Natural killer cell (primary cell): Measurements from ENCODE around the gene LRP1B. TPM values are rescaled to one million over a fixed set of nuclear protein-coding genes. Genes with fewer than 3 reads are reported as not detected.

Experiments used
- ATAC-seq, 3 donors: fragments of 150-1000 bp in 2 of 3; fragments of 200-7000 bp in 1 of 3; cut with Tn5 transposase; 1 replicate in 1 of 3; 2 replicates in 2 of 3; pipeline ENCODE4 v1.10.0; 2021; ENCODE audit warnings: mild to moderate bottlenecking in 2 of 3, moderate library complexity in 2 of 3
- DNase-seq, 2 donors: peaks; one replicate each; pipeline versions ENCODE4 v3.0.0 to v3.0.0-alpha.2; 2013 to 2021; ENCODE audit warnings: mixed read lengths in 1 of 2
- H3K27ac ChIP-seq: one replicate; pipeline ENCODE4 v1.5.1; 2013; ENCODE audit warnings: mild to moderate bottlenecking, low read length
- H3K27me3 ChIP-seq: one replicate; pipeline ENCODE4 v1.6.1; 2013; ENCODE audit warnings: low read length; ENCODE audit not compliant: control insufficient read depth, insufficient read depth
- H3K36me3 ChIP-seq: one replicate; pipeline ENCODE4 v1.6.1; 2013; ENCODE audit warnings: low read length; ENCODE audit not compliant: control insufficient read depth, insufficient read depth
- H3K4me1 ChIP-seq: one replicate; pipeline ENCODE4 v1.6.1; 2013; ENCODE audit warnings: low read length; ENCODE audit not compliant: control insufficient read depth, insufficient read depth
- H3K4me3 ChIP-seq: one replicate; pipeline ENCODE4 v1.5.1; 2013; ENCODE audit warnings: low read length
- H3K9me3 ChIP-seq: one replicate; pipeline ENCODE4 v1.6.1; 2013; ENCODE audit warnings: low read length; ENCODE audit not compliant: control insufficient read depth, insufficient read depth
- H3K27ac Mint-ChIP-seq, 2 donors: one replicate each; pipeline ENCODE4 v1.8.0; 2022; ENCODE audit warnings: mild to moderate bottlenecking in 2 of 2, mixed read lengths in 2 of 2, moderate library complexity in 1 of 2
- H3K27me3 Mint-ChIP-seq, 2 donors: one replicate each; pipeline ENCODE4 v1.8.0; 2022; ENCODE audit warnings: low read depth in 2 of 2, mixed read lengths in 2 of 2
- H3K36me3 Mint-ChIP-seq: one replicate; pipeline ENCODE4 v1.8.0; 2022; ENCODE audit warnings: mixed read lengths
- H3K4me1 Mint-ChIP-seq, 2 donors: one replicate each; pipeline ENCODE4 v1.8.0; 2022; ENCODE audit warnings: mixed read lengths in 2 of 2
- H3K4me3 Mint-ChIP-seq: one replicate; pipeline ENCODE4 v1.8.0; 2022; ENCODE audit warnings: mild to moderate bottlenecking, moderate library complexity, mixed read lengths
- H3K9me3 Mint-ChIP-seq, 2 donors: one replicate each; pipeline ENCODE4 v1.8.0; 2022; ENCODE audit warnings: mixed read lengths in 2 of 2
- CTCF ChIP-seq: fragments of 200-600 bp; IDR thresholded peaks from one replicate; pipeline ENCODE4 v1.8.0; 2022; ENCODE audit warnings: antibody characterized with exemption
- WGBS: methylation state at CpG from one replicate; pipeline ENCODE4 v1.1.7; 2013; ENCODE audit warnings: missing lambda C conversion rate; ENCODE audit not compliant: insufficient coverage; 5-methylcytosine and 5-hydroxymethylcytosine counted together
- intact Hi-C: fragments of 100-400 bp; cut with micrococcal nuclease; formaldehyde crosslinking; loops from one replicate; pipeline ENCODE4 v1.14.2; 2022
- total RNA-seq, 4 donors: library from RNA; stranded (reverse); fragments of 120-200 nt in 1 of 4; gene quantifications; one replicate each; pipeline versions ENCODE4 v1.2.3 to v1.2.4, GENCODE V29; 2013 to 2022

The LRP1B gene
- total RNA-seq, 3 donors from 2014 or later (not counting 1 experiment from before 2014, with no cell fraction given) = 0.05 TPM; not detected in 2

- no peaks in the 10 kb centered on the region for H3K27me3 ChIP-seq
- no peak overlapping the region for H3K27ac Mint-ChIP-seq
- H3K27me3 Mint-ChIP-seq = no peaks in the 10 kb centered on the region
- H3K36me3 ChIP-seq = no peaks in the 10 kb centered on the region
- no peak overlapping the region for H3K27ac ChIP-seq
- no peak overlapping the region for H3K4me3 ChIP-seq
- TF ChIP-seq CTCF = no peak
- H3K4me3 Mint-ChIP-seq = no peak overlapping the region
- intact Hi-C loops = no loop called here
- DNase-seq = no peak
- H3K9me3 Mint-ChIP-seq = peaks cover 17 to 23% of the 10 kb centered on the region in 2 donors
- H3K9me3 ChIP-seq = peaks cover 2% of the 10 kb centered on the region
- H3K36me3 Mint-ChIP-seq = no peaks in the 10 kb centered on the region
- ATAC-seq = no peak
- no peaks in the 10 kb centered on the region for H3K4me1 ChIP-seq
- WGBS = 92% methylated on average over 9 of the region's 9 CpGs
- H3K4me1 Mint-ChIP-seq = no peaks in the 10 kb centered on the region
Measured at GRCh38 chr2:140895378-140895777, 1235.4 kb downstream of the LRP1B start.

- Mint-ChIP-seq H3K36me3 (no peaks in the 10 kb centered on the region), H3K27me3 (no peaks in the 10 kb centered on the region), H3K4me1 (no peaks in the 10 kb centered on the region), H3K4me3 (no peak overlapping the region), H3K9me3 (peaks cover 19 to 25% of the 10 kb centered on the region in 2 donors), H3K27ac (no peak overlapping the region)
- no peaks in the 10 kb centered on the region for H3K4me1 ChIP-seq
- ATAC-seq (no peak), DNase-seq (no peak)
- H3K9me3 ChIP-seq = peaks cover 2% of the 10 kb centered on the region
- TF ChIP-seq CTCF = no peak
- H3K27ac ChIP-seq = no peak overlapping the region
- WGBS = 81% methylated on average over 3 of the region's 4 CpGs
- no peaks in the 10 kb centered on the region for H3K27me3 ChIP-seq
- H3K36me3 ChIP-seq = no peaks in the 10 kb centered on the region
- no peak overlapping the region for H3K4me3 ChIP-seq
- intact Hi-C loops = no loop called here
Measured at GRCh38 chr2:140893685-140894084, 1237.1 kb downstream of the LRP1B start.

- Histone ChIP-seq H3K27me3 (no peaks in the 10 kb centered on the region), H3K9me3 (peaks cover 2% of the 10 kb centered on the region), H3K27ac (no peak overlapping the region), H3K4me1 (no peaks in the 10 kb centered on the region), H3K36me3 (no peaks in the 10 kb centered on the region), H3K4me3 (no peak overlapping the region)
- Mint-ChIP-seq H3K27ac (no peak overlapping the region), H3K4me3 (no peak overlapping the region), H3K36me3 (no peaks in the 10 kb centered on the region), H3K4me1 (no peaks in the 10 kb centered on the region), H3K27me3 (no peaks in the 10 kb centered on the region), H3K9me3 (peaks cover 19 to 25% of the 10 kb centered on the region in 2 donors)
- no peak for TF ChIP-seq CTCF
- intact Hi-C loops = no loop called here
- ATAC-seq (no peak), DNase-seq (no peak)
- WGBS = no CpG with 5 or more reads among the region's 3 CpGs
Measured at GRCh38 chr2:140892911-140893637, 1237.7 kb downstream of the LRP1B start.

- Histone ChIP-seq H3K4me1 (no peaks in the 10 kb centered on the region), H3K9me3 (peaks cover 2% of the 10 kb centered on the region), H3K27me3 (no peaks in the 10 kb centered on the region), H3K36me3 (no peaks in the 10 kb centered on the region), H3K27ac (no peak overlapping the region), H3K4me3 (no peak overlapping the region)
- no peak overlapping the region for H3K27ac Mint-ChIP-seq
- H3K4me3 Mint-ChIP-seq = no peak overlapping the region
- no peaks in the 10 kb centered on the region for H3K4me1 Mint-ChIP-seq
- no peaks in the 10 kb centered on the region for H3K36me3 Mint-ChIP-seq
- peaks cover 22 to 28% of the 10 kb centered on the region in 2 donors for H3K9me3 Mint-ChIP-seq
- no peak for DNase-seq
- H3K27me3 Mint-ChIP-seq = no peaks in the 10 kb centered on the region
- intact Hi-C loops = no loop called here
- no peak for TF ChIP-seq CTCF
- ATAC-seq = no peak
- WGBS = 86% methylated on average over 2 of the region's 5 CpGs
Measured at GRCh38 chr2:140892436-140892835, 1238.4 kb downstream of the LRP1B start.
